HL-60/S4 treated with retinoic acid at 250 ng/mL for 4 days and 3 days (cell line): ENCODE measurements around the gene MOGAT1.
"Not testable (repeated sequence)": the region's sequence is repeated elsewhere in the genome, so short reads cannot be mapped to it uniquely, and the experiment has no call there.

ENCODE experiments used
- in situ Hi-C: fragments of 300-500 bp; cut with MboI; formaldehyde crosslinking; loops from 2 replicates; pipeline ENCODE4 v1.7.0; 2022; ENCODE audit warnings: low sequenced_read_pairs

MOGAT1 gene

DNA sequence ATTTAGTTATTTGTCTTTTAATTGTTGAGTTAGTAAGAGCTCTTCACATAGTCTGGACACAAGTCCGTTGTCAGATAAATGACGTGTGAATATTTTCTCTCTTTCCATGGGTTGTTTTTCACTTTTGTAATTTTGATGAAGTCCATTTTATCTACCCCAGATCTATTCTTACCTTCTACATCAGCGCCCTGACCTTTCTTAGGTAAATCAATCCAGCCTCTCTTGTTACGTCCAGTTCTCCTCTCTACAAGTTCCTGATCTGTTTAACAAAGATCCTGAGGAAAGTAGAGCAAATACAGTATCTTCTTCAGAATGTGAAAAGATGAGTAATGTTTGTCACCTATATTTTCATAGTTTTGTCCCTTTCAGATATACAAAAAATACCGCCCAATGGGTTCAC, 66.9 kb downstream of the MOGAT1 start:
- in situ Hi-C loops, result no loop called here

DNA sequence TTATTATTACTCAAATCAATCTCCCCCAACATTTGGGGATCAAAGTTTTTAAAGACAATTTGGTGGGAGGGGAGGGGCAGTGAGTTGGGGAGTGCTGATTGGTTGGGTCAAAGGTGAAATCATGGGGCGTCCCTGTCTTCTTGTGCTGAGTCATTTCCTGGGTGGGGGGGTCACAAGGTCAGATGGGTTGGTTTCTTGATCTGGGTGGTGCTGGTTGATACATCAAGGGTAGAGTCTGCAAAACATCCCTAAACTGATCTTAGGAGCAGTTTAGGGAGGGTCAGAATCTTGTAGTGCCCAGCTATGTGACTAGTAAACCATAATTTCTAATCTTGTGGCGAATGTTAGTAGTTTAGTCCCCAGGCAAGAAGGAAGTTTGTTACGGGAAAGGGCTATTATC, 67.4 kb downstream of the MOGAT1 start:
- in situ Hi-C loops, result no loop called here

GRCh38 chr2:222739939-222740338, 68.5 kb downstream of the MOGAT1 start:
- in situ Hi-C loops, result no loop called here

GRCh38 chr2:222743251-222743812, 71.9 kb downstream of the MOGAT1 start:
- in situ Hi-C loops, result no loop called here

GRCh38 chr2:222745836-222746559, 74.5 kb downstream of the MOGAT1 start:
- in situ Hi-C loops, result no loop called here

- in situ Hi-C loops, result no loop called here
Observed at GRCh38 chr2:222747526-222748160, 76.2 kb downstream of the MOGAT1 start.

- in situ Hi-C loops, result no loop called here
Observed at GRCh38 chr2:222750533-222750932, 79.1 kb downstream of the MOGAT1 start.

GRCh38 chr2:222751238-222751637, 79.8 kb downstream of the MOGAT1 start:
- in situ Hi-C loops, result no loop called here

DNA sequence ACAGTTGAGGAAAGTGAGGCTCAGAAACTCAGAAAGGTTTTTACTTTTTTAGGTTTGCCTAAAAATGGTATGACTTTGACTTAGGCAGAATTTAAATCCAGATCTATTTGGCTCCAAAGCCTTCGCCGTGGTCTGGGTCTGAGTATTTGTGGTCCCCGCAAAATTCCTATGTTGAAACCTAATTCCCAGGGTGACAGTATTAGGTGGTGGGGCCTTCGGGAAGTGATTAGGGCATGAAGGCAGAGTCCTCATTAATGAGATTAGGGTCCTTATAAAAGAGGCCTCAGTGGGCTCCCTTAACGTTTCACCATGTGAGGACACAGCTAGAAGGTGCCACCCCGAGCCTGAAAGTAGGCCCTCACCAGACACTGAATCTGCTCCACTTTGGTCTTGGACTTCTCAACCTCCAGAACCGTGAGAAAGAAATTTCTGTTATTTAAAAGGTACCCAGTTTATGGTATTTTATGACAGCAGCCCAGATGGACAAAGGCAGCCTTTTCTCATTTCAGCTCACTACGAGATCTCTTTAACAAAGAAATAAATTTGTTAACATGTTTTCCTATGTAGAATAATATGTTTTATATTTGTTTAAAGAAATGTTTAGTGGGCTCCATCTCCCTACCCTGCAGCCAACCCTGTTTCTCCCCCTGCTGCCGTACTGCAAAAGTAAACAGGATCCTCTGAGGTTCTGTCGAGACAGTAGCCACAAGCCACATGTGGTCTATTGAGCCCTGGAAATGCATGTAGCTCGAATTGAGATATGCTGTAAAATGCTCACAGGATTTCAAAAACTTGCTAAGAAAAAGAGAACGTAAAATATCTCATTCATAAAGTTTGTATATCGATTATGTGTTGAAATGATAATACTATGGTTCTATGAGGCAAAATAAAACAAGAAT, 80.6 kb downstream of the MOGAT1 start:
- in situ Hi-C loops, result no loop called here

- in situ Hi-C loops, result no loop called here
Observed at GRCh38 chr2:222752746-222753145, 81.3 kb downstream of the MOGAT1 start.

GRCh38 chr2:222753251-222753824, 81.9 kb downstream of the MOGAT1 start:
- in situ Hi-C loops, result no loop called here

DNA sequence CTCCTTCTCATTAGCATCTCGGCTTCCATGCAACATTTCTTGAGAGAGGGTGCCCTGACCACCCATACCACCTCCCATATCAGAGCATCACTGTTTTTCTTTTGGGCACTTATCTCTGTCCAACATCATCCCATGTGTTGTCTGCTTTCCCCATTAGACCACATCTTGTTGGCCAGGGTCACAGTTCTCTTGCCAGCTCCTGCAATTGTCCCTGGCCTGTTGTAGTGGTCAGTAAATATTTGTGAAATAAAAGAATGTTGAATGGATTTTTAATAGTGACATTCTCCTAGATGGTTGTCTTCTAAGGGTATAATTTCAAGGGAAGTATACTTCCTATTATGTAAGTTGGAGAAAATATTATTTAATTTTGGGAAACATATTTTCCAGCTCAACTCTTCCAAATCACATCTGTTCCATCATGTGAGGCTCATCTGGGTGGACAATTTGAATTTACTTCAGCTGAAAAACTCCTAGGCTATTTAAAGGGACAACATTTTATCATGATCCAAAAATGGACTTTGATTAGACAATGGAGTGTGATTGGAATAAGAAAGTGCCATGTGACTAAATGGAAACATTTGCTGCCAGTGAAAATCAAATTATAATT, 83.0 kb downstream of the MOGAT1 start:
- in situ Hi-C loops, result no loop called here

- in situ Hi-C loops, result not testable (repeated sequence)
Observed at GRCh38 chr2:222755593-222755992, 84.1 kb downstream of the MOGAT1 start.

DNA sequence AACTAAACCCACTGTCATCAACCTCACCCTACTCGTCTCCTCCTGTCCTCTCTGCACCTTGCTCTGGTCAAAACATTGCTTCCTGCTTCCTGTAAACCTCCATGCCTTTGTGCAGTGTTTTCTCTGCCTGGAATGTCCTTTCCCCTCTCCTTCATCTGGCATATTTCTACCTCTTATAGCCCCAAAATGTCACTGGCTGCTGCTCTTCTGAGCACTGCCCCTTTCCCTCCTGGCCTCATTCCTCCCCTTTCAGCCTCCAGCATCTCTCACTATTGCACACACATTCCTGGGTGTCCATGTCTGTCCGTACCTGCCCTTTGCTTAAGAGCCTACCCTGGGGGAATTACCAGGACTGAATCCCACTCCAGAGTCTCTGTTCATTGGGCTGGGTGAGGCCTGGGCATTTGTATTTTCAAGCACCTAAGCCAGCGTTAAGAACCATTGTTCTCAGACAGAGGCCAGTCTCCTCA, 84.9 kb downstream of the MOGAT1 start:
- in situ Hi-C loops, result no loop called here

DNA sequence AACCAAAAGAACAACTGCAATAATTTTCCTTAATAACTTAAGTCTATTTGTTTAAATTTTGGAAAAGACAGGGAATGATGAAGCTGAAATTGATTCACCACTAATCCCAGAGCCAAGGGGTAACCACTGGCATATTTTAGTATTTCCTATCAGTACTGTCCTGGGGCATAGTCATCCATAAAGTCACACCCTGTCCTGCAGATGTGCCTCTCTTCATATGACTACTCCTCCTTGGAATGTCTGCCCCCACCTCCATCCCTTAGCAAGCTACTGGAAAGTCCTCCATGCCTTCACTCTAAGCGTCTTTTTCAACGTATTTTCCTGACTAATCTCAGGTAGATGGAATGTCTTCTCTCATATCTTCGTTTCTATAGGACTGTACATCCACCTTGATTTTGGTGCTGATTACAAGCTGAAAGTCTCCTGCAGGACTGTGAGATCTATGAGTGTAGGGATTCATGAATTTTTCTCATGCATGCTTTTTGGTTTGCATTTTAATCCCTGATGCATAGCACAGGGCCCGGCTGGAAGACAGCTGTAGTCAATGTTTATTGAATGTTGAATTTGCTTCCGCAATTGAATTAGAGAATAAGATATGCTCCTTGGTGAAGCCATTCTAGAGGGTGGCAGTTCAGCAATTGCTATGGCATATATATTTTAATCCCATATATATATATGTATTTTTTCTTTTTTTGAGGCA, 85.6 kb downstream of the MOGAT1 start:
- in situ Hi-C loops, result no loop called here
